Measurements from ENCODE around the gene RXRA. TPM values are rescaled to one million over a fixed set of nuclear protein-coding genes. Genes with fewer than 3 reads are reported as not detected.
A peak's percentile ranks its signal among the peaks of the same experiment; 100 is the strongest.

The RXRA gene
- total and polyA plus RNA-seq, 2 of the 13 experiments (the other 11 are each of a cell fraction or from before 2014, with no cell fraction given), result 18.9 to 29.2 TPM

DNA sequence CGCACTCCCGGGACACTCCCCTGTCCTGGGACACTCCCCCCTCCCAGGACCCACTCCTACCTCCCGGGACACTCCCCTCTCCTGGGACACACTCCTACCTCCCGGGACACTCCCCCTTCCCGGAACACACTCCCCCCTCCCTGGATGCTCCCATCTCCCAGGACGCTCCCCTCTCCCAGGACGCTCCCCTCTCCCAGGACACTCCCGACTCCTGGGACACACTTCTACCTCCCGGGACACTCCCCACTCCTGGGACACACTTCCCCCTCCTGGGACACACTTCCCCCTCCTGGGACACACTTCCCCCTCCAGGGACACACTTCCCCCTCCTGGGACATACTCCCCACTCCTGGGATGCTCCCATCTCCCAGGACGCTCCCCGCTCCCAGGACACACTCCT, 95.6 kb downstream of the RXRA start:
- FAIRE-seq (no peak), ATAC-seq (no peak), DNase-seq (ENCODE audit: low spot score) (no peak)
- intact Hi-C loops (cut with micrococcal nuclease; ENCODE audit: unreplicated experiment), result no loop called here
- no peaks in the 10 kb centered on the region for H3K9me3 ChIP-seq (ENCODE audit: low read length)
- H3K27ac ChIP-seq (ENCODE audit: extremely low read length, insufficient read depth, low read length), result no peak overlapping the region
- ChIA-PET CTCF (ENCODE audit: low intra/inter-chr PET ratio, low total read pairs) (no interaction called here), POLR2A (no interaction called here)
- TF ChIP-seq, protein P1, sequence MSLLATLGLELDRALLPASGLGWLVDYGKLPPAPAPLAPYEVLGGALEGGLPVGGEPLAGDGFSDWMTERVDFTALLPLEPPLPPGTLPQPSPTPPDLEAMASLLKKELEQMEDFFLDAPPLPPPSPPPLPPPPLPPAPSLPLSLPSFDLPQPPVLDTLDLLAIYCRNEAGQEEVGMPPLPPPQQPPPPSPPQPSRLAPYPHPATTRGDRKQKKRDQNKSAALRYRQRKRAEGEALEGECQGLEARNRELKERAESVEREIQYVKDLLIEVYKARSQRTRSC (CRISPR knock-in tag; IDR thresholded peaks at IDR 0.05; ENCODE audit: low read depth), result no peak
- no peak for TF ChIP-seq ATF6 (CRISPR knock-in tag; conservative IDR thresholded peaks at IDR 0.05)
- no peak for TF ChIP-seq ZNF224 (CRISPR knock-in tag; IDR thresholded peaks at IDR 0.05)
- peaks cover 12 to 46% of the 10 kb centered on the region in 2 experiments; a peak in 4 of 5 replicates for H3K36me3 ChIP-seq (replicated peaks in 1 of 2; ENCODE audit: control insufficient read depth in 1 of 2, insufficient read depth in 2 of 2, low read length in 2 of 2)
- no peaks in the 10 kb centered on the region for H3K79me2 ChIP-seq (ENCODE audit: insufficient read depth, low read length)
- no peak overlapping the region for H2AFZ ChIP-seq (ENCODE audit: low read length)
- WGBS (ENCODE audit: low lambda C conversion rate), result 99% methylated on average over 11 of the region's 11 CpGs
- H3K9ac ChIP-seq (ENCODE audit: insufficient read depth, low read depth, low read length), result no peak overlapping the region
- BruUV-seq (replicated peaks), result no TSS peak
- H3K4me3 ChIP-seq (replicated peaks in 1 of 3; ENCODE audit: insufficient read depth in 1 of 3, low read depth in 2 of 3, low read length in 3 of 3), result no peak overlapping the region
- H4K20me1 ChIP-seq (ENCODE audit: insufficient read depth, low read length), result no peaks in the 10 kb centered on the region
- no peak overlapping the region for H3K4me2 ChIP-seq (ENCODE audit: low read depth, low read length)
- peaks cover 33% of the 10 kb centered on the region for H3K4me1 ChIP-seq (ENCODE audit: insufficient read depth, low read length)
- H3K27me3 ChIP-seq (ENCODE audit: control insufficient read depth in 1 of 2, insufficient read depth in 2 of 2, low read length in 2 of 2), result no peaks in the 10 kb centered on the region
- in situ Hi-C loops (cut with HindIII; ENCODE audit: extremely low pct_ligation_motif_present, low pct_unique_long_range_greater_than_20kb), result no loop called here

DNA sequence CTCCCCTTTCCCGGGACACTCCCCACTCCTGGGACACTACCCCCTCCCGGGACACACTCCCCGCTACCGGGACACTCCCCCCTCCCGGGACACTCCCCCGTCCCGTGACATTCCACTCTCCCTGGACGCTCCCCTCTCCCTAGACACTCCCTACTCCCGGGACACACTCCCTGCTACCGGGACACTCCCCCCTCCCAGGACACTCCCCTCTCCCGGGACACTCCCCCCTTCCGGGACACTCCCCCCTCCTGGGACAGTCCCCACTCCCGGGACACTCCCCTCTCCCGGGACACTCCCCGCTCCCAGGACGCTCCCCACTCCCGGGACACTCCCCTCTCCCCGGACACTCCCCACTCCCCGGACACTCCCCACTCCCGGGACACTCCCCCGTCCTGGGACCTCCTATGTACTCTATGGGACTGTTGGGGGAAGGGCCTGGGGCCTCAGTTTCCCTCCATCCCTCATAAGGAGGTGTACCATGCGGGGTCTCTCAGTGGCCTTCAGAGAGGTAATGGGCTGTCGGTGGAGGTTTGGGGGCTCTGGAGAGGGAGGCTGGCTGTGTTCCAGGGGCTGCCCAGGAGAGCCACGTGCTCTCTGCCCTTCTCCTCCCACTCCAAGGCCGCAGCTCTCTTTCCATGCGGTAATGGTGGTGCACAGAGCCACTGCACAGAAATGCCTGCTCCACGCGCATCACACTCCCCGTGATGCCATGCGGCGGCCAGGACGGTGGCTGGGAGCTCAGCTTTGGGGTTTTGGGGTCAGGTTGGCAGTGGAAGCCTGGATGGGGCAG, 96.2 kb downstream of the RXRA start:
- ATAC-seq (no peak), DNase-seq (ENCODE audit: low spot score) (no peak), FAIRE-seq (no peak)
- no peak overlapping the region for H2AFZ ChIP-seq (ENCODE audit: low read length)
- POLR2A ChIA-PET, result no interaction called here
- WGBS (ENCODE audit: low lambda C conversion rate), result 80% methylated on average over 32 of the region's 32 CpGs
- intact Hi-C loops (cut with micrococcal nuclease; ENCODE audit: unreplicated experiment), result no loop called here
- CTCF ChIA-PET (ENCODE audit: low intra/inter-chr PET ratio, low total read pairs), result no interaction called here
- H3K9ac ChIP-seq (ENCODE audit: insufficient read depth, low read depth, low read length), result no peak overlapping the region
- H3K4me2 ChIP-seq (ENCODE audit: low read depth, low read length), result no peak overlapping the region
- H3K27me3 ChIP-seq (ENCODE audit: control insufficient read depth in 1 of 2, insufficient read depth in 2 of 2, low read length in 2 of 2), result no peaks in the 10 kb centered on the region
- in situ Hi-C loops (cut with HindIII; ENCODE audit: extremely low pct_ligation_motif_present, low pct_unique_long_range_greater_than_20kb), result no loop called here
- H4K20me1 ChIP-seq (ENCODE audit: insufficient read depth, low read length), result no peaks in the 10 kb centered on the region
- no peaks in the 10 kb centered on the region for H3K9me3 ChIP-seq (ENCODE audit: low read length)
- H3K4me1 ChIP-seq (ENCODE audit: insufficient read depth, low read length), result peaks cover 33% of the 10 kb centered on the region
- no peak overlapping the region for H3K27ac ChIP-seq (ENCODE audit: extremely low read length, insufficient read depth, low read length)
- H3K36me3 ChIP-seq (replicated peaks in 1 of 2; ENCODE audit: control insufficient read depth in 1 of 2, insufficient read depth in 2 of 2, low read length in 2 of 2), result peaks cover 10 to 42% of the 10 kb centered on the region in 2 experiments; a peak in 4 of 5 replicates
- H3K4me3 ChIP-seq (replicated peaks in 1 of 3; ENCODE audit: insufficient read depth in 1 of 3, low read depth in 2 of 3, low read length in 3 of 3), result no peak overlapping the region
- BruUV-seq (replicated peaks), result no TSS peak
- no peaks in the 10 kb centered on the region for H3K79me2 ChIP-seq (ENCODE audit: insufficient read depth, low read length)
- TF ChIP-seq, protein P2, sequence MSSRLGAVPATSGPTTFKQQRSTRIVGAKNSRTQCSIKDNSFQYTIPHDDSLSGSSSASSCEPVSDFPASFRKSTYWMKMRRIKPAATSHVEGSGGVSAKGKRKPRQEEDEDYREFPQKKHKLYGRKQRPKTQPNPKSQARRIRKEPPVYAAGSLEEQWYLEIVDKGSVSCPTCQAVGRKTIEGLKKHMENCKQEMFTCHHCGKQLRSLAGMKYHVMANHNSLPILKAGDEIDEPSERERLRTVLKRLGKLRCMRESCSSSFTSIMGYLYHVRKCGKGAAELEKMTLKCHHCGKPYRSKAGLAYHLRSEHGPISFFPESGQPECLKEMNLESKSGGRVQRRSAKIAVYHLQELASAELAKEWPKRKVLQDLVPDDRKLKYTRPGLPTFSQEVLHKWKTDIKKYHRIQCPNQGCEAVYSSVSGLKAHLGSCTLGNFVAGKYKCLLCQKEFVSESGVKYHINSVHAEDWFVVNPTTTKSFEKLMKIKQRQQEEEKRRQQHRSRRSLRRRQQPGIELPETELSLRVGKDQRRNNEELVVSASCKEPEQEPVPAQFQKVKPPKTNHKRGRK (CRISPR knock-in tag; IDR thresholded peaks at IDR 0.05), result no peak
- TF ChIP-seq KLF11 (CRISPR knock-in tag; IDR thresholded peaks at IDR 0.05), result no peak
- TF ChIP-seq ZNF18 (CRISPR knock-in tag; IDR thresholded peaks at IDR 0.05; ENCODE audit: insufficient replicate concordance), result no peak
- TF ChIP-seq, protein P3, sequence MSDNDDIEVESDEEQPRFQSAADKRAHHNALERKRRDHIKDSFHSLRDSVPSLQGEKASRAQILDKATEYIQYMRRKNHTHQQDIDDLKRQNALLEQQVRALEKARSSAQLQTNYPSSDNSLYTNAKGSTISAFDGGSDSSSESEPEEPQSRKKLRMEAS (IDR thresholded peaks at IDR 0.05), result peak; percentile 70
- no peak for TF ChIP-seq ZNF674 (CRISPR knock-in tag; IDR thresholded peaks at IDR 0.05; ENCODE audit: low read depth)
- TF ChIP-seq ZFX (CRISPR knock-in tag; IDR thresholded peaks at IDR 0.05; ENCODE audit: low read depth), result peak; percentile 32; the same call in 1 of the 2 replicates
